ENCODE results near the gene CALD1.

The CALD1 gene

GRCh38 chr7:134783294-134784069, 4.0 kb downstream of the CALD1 start:
- ChIA-PET CTCF (no interaction called here), POLR2A (no interaction called here)
- Histone ChIP-seq H3K9me3 (ENCODE audit: control insufficient read depth, insufficient read depth, low read depth, low read length) (no peaks in the 10 kb centered on the region), H3K27ac (ENCODE audit: extremely low read depth, low read depth, low read length) (no peak overlapping the region), H3K36me3 (ENCODE audit: control insufficient read depth in 2 of 2, insufficient read depth in 1 of 2, low read length in 2 of 2) (no peaks in the 10 kb centered on the region), H3K4me1 (ENCODE audit: control insufficient read depth, insufficient read depth, low read length) (0 out of 2 replicates have a peak, but pooled peaks cover 3% of the 10 kb centered on the region), H3K4me3 (ENCODE audit: low read depth, low read length) (no peak overlapping the region)
- no peak for TF ChIP-seq ZNF175 (tag by site-specific recombination; IDR thresholded peaks at IDR 0.05)
- TF ChIP-seq HOXC10 (CRISPR knock-in tag; IDR thresholded peaks at IDR 0.05): no peak
- no peak for TF ChIP-seq ZNF426 (tag by site-specific recombination; IDR thresholded peaks at IDR 0.05)
- TF ChIP-seq REPIN1 (tag by site-specific recombination; IDR thresholded peaks at IDR 0.05; ENCODE audit: low read depth): no peak

GRCh38 chr7:134784251-134785049, 5.0 kb downstream of the CALD1 start:
- CTCF ChIA-PET: interaction anchor here (0.6 to 2.1 kb wide), 2 partner anchors 33 to 37 kb away, joined by 5 to 12 read pairs; no protein-coding TSS in a partner anchor
- POLR2A ChIA-PET: no interaction called here
- no peak overlapping the region for H3K4me3 ChIP-seq (ENCODE audit: low read depth, low read length)
- no peaks in the 10 kb centered on the region for H3K9me3 ChIP-seq (ENCODE audit: control insufficient read depth, insufficient read depth, low read depth, low read length)
- H3K27ac ChIP-seq (ENCODE audit: extremely low read depth, low read depth, low read length): no peak overlapping the region
- TF ChIP-seq TSHZ1 (tag by site-specific recombination; IDR thresholded peaks at IDR 0.05; ENCODE audit: borderline replicate concordance): no peak
- TF ChIP-seq ZNF19 (tag by site-specific recombination; IDR thresholded peaks at IDR 0.05; ENCODE audit: low read depth): no peak
- TF ChIP-seq TCF7L2 (IDR thresholded peaks at IDR 0.05; ENCODE audit: borderline replicate concordance, low read depth, low read length): no peak
- no peak for TF ChIP-seq ZBTB20 (tag by site-specific recombination; IDR thresholded peaks at IDR 0.05)
- no peak for TF ChIP-seq ZNF549 (tag by site-specific recombination; IDR thresholded peaks at IDR 0.05)
- TF ChIP-seq ZNF223 (tag by site-specific recombination; IDR thresholded peaks at IDR 0.05): no peak
- TF ChIP-seq GFI1B (tag by site-specific recombination; IDR thresholded peaks at IDR 0.05): no peak
- no peak for TF ChIP-seq ZNF555 (tag by site-specific recombination; conservative IDR thresholded peaks at IDR 0.05)
- TF ChIP-seq ZIC2 (tag by site-specific recombination; IDR thresholded peaks at IDR 0.05): no peak
- TF ChIP-seq ZNF449 (tag by site-specific recombination; IDR thresholded peaks at IDR 0.05): no peak
- no peak for TF ChIP-seq ZNF133 (tag by site-specific recombination; IDR thresholded peaks at IDR 0.05)
- TF ChIP-seq ZNF776 (tag by site-specific recombination; IDR thresholded peaks at IDR 0.05; ENCODE audit: borderline replicate concordance): no peak
- no peak for TF ChIP-seq ZNF324 (tag by site-specific recombination; IDR thresholded peaks at IDR 0.05)
- no peak for TF ChIP-seq GLIS2 (tag by site-specific recombination; IDR thresholded peaks at IDR 0.05)
- no peaks in the 10 kb centered on the region for H3K36me3 ChIP-seq (ENCODE audit: control insufficient read depth in 2 of 2, insufficient read depth in 1 of 2, low read length in 2 of 2)
- H3K4me1 ChIP-seq (ENCODE audit: control insufficient read depth, insufficient read depth, low read length): 0 out of 2 replicates have a peak, but pooled peaks cover 3% of the 10 kb centered on the region

Data from HEK293 (cell line).